ENCODE measurements around the gene MCM3. TPM values are rescaled to one million over a fixed set of nuclear protein-coding genes. Genes with fewer than 3 reads are reported as not detected.

The MCM3 gene
- polyA plus RNA-seq, 1 donor (not counting 4 experiments of a cell fraction or from before 2014, with no cell fraction given) = 60.9 TPM

DNA sequence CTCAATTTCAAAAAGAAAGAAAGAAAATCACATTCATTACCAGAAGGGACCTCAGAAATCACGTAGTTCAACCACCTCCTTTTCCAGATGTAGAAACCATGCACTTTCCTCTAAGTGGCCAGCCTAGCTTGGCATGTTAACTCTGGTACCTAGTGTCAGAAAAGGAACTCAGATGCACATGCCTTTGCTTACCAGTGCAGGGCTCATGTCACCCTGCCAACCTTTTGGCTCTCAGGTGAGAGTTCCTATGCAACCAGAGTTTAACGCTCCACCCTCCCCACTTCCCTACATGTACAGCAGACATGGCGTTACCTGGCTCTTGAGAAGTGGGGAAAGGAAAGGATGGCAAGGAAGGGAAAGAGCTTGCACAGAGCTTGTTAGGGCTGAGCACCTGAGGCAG is 23.9 kb downstream of the MCM3 start:
- Histone ChIP-seq H4K20me1 (ENCODE audit: control insufficient read depth, extremely low read depth, insufficient read depth, low read length) (no peaks in the 10 kb centered on the region), H3K4me2 (ENCODE audit: control insufficient read depth, extremely low read depth, insufficient read depth, low read depth, low read length) (no peak overlapping the region), H3K4me3 (ENCODE audit: control insufficient read depth in 2 of 3, extremely low read depth in 1 of 3, insufficient read depth in 2 of 3, low read depth in 1 of 3, low read length in 3 of 3) (no peak overlapping the region), H3K36me3 (ENCODE audit: control insufficient read depth in 2 of 2, extremely low read depth in 1 of 2, insufficient read depth in 2 of 2, low read length in 2 of 2) (peaks cover 4 to 5% of the 10 kb centered on the region in 2 experiments), H3K79me2 (ENCODE audit: control insufficient read depth, insufficient read depth, low read length) (no peaks in the 10 kb centered on the region), H2AFZ (ENCODE audit: control insufficient read depth, low read length) (no peak overlapping the region), H3K27ac (ENCODE audit: control insufficient read depth, insufficient read depth, low read length) (no peak overlapping the region), H3K27me3 (ENCODE audit: control insufficient read depth, extremely low read depth, insufficient read depth, low read length) (no peaks in the 10 kb centered on the region), H3K9me1 (ENCODE audit: control insufficient read depth, extremely low read depth, insufficient read depth, low read length) (no peaks in the 10 kb centered on the region), H3K4me1 (ENCODE audit: control insufficient read depth, extremely low read depth, insufficient read depth, low read length) (no peaks in the 10 kb centered on the region), H3K9me3 (ENCODE audit: control insufficient read depth, low read depth, low read length) (no peaks in the 10 kb centered on the region), H3K9ac (ENCODE audit: control insufficient read depth, extremely low read depth, insufficient read depth, low read length) (no peak overlapping the region)
- DNase-seq (ENCODE audit: low read depth, low spot score) = no peak
- dilution Hi-C loops (cut with MboI; ENCODE audit: extremely low pct_ligation_motif_present, low sequenced_read_pairs) = no loop called here
- no peak for TF ChIP-seq EZH2 (IDR thresholded peaks at IDR 0.05; ENCODE audit: low read length)
- TF ChIP-seq, protein P1, sequence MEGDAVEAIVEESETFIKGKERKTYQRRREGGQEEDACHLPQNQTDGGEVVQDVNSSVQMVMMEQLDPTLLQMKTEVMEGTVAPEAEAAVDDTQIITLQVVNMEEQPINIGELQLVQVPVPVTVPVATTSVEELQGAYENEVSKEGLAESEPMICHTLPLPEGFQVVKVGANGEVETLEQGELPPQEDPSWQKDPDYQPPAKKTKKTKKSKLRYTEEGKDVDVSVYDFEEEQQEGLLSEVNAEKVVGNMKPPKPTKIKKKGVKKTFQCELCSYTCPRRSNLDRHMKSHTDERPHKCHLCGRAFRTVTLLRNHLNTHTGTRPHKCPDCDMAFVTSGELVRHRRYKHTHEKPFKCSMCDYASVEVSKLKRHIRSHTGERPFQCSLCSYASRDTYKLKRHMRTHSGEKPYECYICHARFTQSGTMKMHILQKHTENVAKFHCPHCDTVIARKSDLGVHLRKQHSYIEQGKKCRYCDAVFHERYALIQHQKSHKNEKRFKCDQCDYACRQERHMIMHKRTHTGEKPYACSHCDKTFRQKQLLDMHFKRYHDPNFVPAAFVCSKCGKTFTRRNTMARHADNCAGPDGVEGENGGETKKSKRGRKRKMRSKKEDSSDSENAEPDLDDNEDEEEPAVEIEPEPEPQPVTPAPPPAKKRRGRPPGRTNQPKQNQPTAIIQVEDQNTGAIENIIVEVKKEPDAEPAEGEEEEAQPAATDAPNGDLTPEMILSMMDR (optimal IDR thresholded peaks at IDR 0.05 in 1 of 3, IDR thresholded peaks at IDR 0.05 in 1 of 3, conservative IDR thresholded peaks at IDR 0.05 in 1 of 3; ENCODE audit: extremely low read depth in 1 of 3, insufficient read depth in 2 of 3, low read length in 3 of 3) = no peak
- FAIRE-seq = no peak

DNA sequence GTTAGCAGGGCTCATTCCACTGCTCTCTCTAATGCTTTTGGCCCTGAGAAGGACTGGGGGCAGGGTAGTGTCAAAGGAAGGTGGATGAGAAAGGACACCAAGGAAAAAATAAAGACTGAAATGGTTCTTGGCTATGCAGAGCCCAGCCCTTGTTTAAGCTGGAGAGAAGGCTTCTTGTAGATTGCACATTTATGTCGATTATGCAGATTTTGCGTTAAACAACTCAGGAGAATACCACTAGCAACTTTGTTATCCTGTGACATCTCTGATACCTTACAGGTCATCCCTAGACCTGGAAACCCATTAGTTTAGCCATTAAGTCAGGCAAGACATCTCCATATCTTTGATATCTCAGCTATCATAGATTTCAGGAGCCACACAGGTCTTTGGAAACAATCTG is 29.1 kb downstream of the MCM3 start:
- no peak for FAIRE-seq

More for the DNA sequence above, 29.1 kb downstream of the MCM3 start:
- Histone ChIP-seq H3K27me3 (ENCODE audit: control insufficient read depth, extremely low read depth, insufficient read depth, low read length) (peaks cover 16% of the 10 kb centered on the region), H3K4me3 (ENCODE audit: control insufficient read depth in 2 of 3, extremely low read depth in 1 of 3, insufficient read depth in 2 of 3, low read depth in 1 of 3, low read length in 3 of 3) (no peak overlapping the region), H2AFZ (ENCODE audit: control insufficient read depth, low read length) (no peak overlapping the region), H3K79me2 (ENCODE audit: control insufficient read depth, insufficient read depth, low read length) (no peaks in the 10 kb centered on the region), H3K27ac (ENCODE audit: control insufficient read depth, insufficient read depth, low read length) (no peak overlapping the region), H3K4me2 (ENCODE audit: control insufficient read depth, extremely low read depth, insufficient read depth, low read depth, low read length) (no peak overlapping the region), H3K9me3 (ENCODE audit: control insufficient read depth, low read depth, low read length) (no peaks in the 10 kb centered on the region), H4K20me1 (ENCODE audit: control insufficient read depth, extremely low read depth, insufficient read depth, low read length) (no peaks in the 10 kb centered on the region), H3K9me1 (ENCODE audit: control insufficient read depth, extremely low read depth, insufficient read depth, low read length) (no peaks in the 10 kb centered on the region), H3K36me3 (ENCODE audit: control insufficient read depth in 2 of 2, extremely low read depth in 1 of 2, insufficient read depth in 2 of 2, low read length in 2 of 2) (no peaks in the 10 kb centered on the region), H3K4me1 (ENCODE audit: control insufficient read depth, extremely low read depth, insufficient read depth, low read length) (peaks cover 5% of the 10 kb centered on the region), H3K9ac (ENCODE audit: control insufficient read depth, extremely low read depth, insufficient read depth, low read length) (no peak overlapping the region)
- dilution Hi-C loops (cut with MboI; ENCODE audit: extremely low pct_ligation_motif_present, low sequenced_read_pairs) = no loop called here
- no peak for TF ChIP-seq EZH2 (IDR thresholded peaks at IDR 0.05; ENCODE audit: low read length)
- TF ChIP-seq, protein P1 (optimal IDR thresholded peaks at IDR 0.05 in 1 of 3, IDR thresholded peaks at IDR 0.05 in 1 of 3, conservative IDR thresholded peaks at IDR 0.05 in 1 of 3; ENCODE audit: extremely low read depth in 1 of 3, insufficient read depth in 2 of 3, low read length in 3 of 3) = no peak
- no peak for DNase-seq (ENCODE audit: low read depth, low spot score)
